Astrocyte (in vitro differentiated cells and primary cell): ENCODE results near the gene PSMD5. TPM values are rescaled to one million over a fixed set of nuclear protein-coding genes. Genes with fewer than 3 reads are reported as not detected.

Experiments used
- DNase-seq: peaks from one replicate; pipeline ENCODE4 v3.0.0-alpha.2; 2010; ENCODE audit warnings: low read depth
- FAIRE-seq: peaks from 2 replicates; lab custom pipeline; 2011; peaks lifted over from hg19 to GRCh38; lab: Jason Lieb, UNC
- H2AFZ ChIP-seq: 2 replicates; pipeline ENCODE4 v1.6.0; 2012; ENCODE audit warnings: low read depth, low read length, inconsistent platforms
- H3K27ac ChIP-seq: 2 replicates; pipeline ENCODE4 v1.5.1; 2011; ENCODE audit warnings: low read depth, low read length, inconsistent platforms
- H3K27me3 ChIP-seq: 2 replicates; pipeline ENCODE4 v1.6.0; 2011; ENCODE audit warnings: low read length, inconsistent platforms; ENCODE audit not compliant: insufficient read depth
- H3K36me3 ChIP-seq: 2 replicates; pipeline ENCODE4 v1.5.1; 2011; ENCODE audit warnings: low read length, inconsistent platforms; ENCODE audit not compliant: insufficient read depth
- H3K4me1 ChIP-seq: 2 replicates; pipeline ENCODE4 v1.5.1; 2011; ENCODE audit warnings: low read length, inconsistent platforms; ENCODE audit not compliant: insufficient read depth
- H3K4me2 ChIP-seq: 2 replicates; pipeline ENCODE4 v1.6.0; 2012; ENCODE audit warnings: low read length, inconsistent platforms
- H3K4me3 ChIP-seq: 2 replicates; pipeline ENCODE4 v1.5.1; 2011; ENCODE audit warnings: low read depth, mild to moderate bottlenecking, low read length, inconsistent platforms; ENCODE audit not compliant: insufficient read depth
- H3K79me2 ChIP-seq: 2 replicates; pipeline ENCODE4 v1.6.0; 2012; ENCODE audit warnings: mild to moderate bottlenecking, low read length, inconsistent platforms; ENCODE audit not compliant: insufficient read depth
- H3K9ac ChIP-seq: 2 replicates; pipeline ENCODE4 v1.6.0; 2012; ENCODE audit warnings: mild to moderate bottlenecking, low read length, inconsistent platforms
- H3K9me3 ChIP-seq: 2 replicates; pipeline ENCODE4 v1.5.1; 2012; ENCODE audit warnings: low read depth, mild to moderate bottlenecking, low read length, inconsistent platforms; ENCODE audit not compliant: insufficient read depth
- H4K20me1 ChIP-seq: 2 replicates; pipeline ENCODE4 v1.6.0; 2012; ENCODE audit warnings: low read length, inconsistent platforms; ENCODE audit not compliant: insufficient read depth
- H3K27ac Mint-ChIP-seq: one replicate; pipeline ENCODE4 v1.8.0; 2021; ENCODE audit warnings: mild to moderate bottlenecking, mixed read lengths; ENCODE audit not compliant: unreplicated experiment
- H3K27me3 Mint-ChIP-seq: one replicate; pipeline ENCODE4 v1.8.0; 2021; ENCODE audit warnings: low read depth, mixed read lengths; ENCODE audit not compliant: unreplicated experiment
- H3K36me3 Mint-ChIP-seq: one replicate; pipeline ENCODE4 v1.8.0; 2021; ENCODE audit warnings: low read depth, mixed read lengths; ENCODE audit not compliant: unreplicated experiment
- H3K4me1 Mint-ChIP-seq: one replicate; pipeline ENCODE4 v1.8.0; 2021; ENCODE audit warnings: low read depth, mixed read lengths; ENCODE audit not compliant: unreplicated experiment
- H3K4me3 Mint-ChIP-seq: one replicate; pipeline ENCODE4 v1.8.0; 2021; ENCODE audit warnings: mild to moderate bottlenecking, moderate library complexity, mixed read lengths; ENCODE audit not compliant: unreplicated experiment
- H3K9me3 Mint-ChIP-seq: one replicate; pipeline ENCODE4 v1.8.0; 2021; ENCODE audit warnings: mild to moderate bottlenecking, mixed read lengths; ENCODE audit not compliant: unreplicated experiment
- EZH2 ChIP-seq: IDR thresholded peaks from 2 replicates; pipeline ENCODE4 v1.6.1; 2012; ENCODE audit warnings: mild to moderate bottlenecking, low read length, inconsistent platforms; ENCODE audit not compliant: insufficient read depth
- total RNA-seq: library from RNA; stranded (reverse); gene quantifications from 2 replicates; pipeline ENCODE4 v1.2.1, GENCODE V29; 2021
- TF ChIP-seq, protein P1 (sequence below): IDR thresholded peaks from 2 replicates; pipeline ENCODE4 v1.5.1; 2011; ENCODE audit warnings: low read depth, mild to moderate bottlenecking, inconsistent platforms, low read length, moderate library complexity; ENCODE audit not compliant: insufficient read depth

PSMD5 gene
- total RNA-seq, 1 donor from 2014 or later = 66.2 TPM

DNA sequence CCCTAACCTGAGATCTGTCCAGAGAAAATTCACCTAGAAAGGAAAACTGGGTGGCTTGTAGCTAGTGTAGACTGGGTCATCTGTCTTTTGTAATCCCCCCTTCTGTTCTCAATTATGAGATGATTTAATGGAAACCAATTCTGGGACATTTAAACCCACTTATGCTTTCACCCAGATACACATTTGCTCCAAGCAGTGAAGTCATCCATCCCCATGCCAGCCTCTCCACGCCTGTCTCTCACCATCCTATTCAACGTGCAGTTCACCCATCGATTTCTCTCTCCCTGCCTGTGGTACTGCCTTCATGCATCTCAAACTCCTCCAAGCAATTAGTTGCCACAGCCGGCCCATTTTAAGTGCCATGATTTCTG is 32.5 kb upstream of the PSMD5 start:
- Histone ChIP-seq H2AFZ (no peak overlapping the region), H3K4me1 (peaks cover 27% of the 10 kb centered on the region), H3K9me3 (no peaks in the 10 kb centered on the region), H4K20me1 (no peaks in the 10 kb centered on the region), H3K4me2 (peak overlapping the region; percentile 82), H3K27me3 (no peaks in the 10 kb centered on the region), H3K9ac (peak overlapping the region; percentile 88), H3K27ac (no peak overlapping the region), H3K79me2 (peaks cover 21% of the 10 kb centered on the region), H3K36me3 (peaks cover 6% of the 10 kb centered on the region), H3K4me3 (peak overlapping the region; percentile 56)
- no peak overlapping the region for H3K27ac Mint-ChIP-seq
- H3K4me1 Mint-ChIP-seq = peaks cover 11% of the 10 kb centered on the region
- peaks cover 5% of the 10 kb centered on the region for H3K36me3 Mint-ChIP-seq
- DNase-seq (no peak), FAIRE-seq (no peak)
- peaks cover 3% of the 10 kb centered on the region for H3K27me3 Mint-ChIP-seq
- peak overlapping the region; percentile 80 for H3K4me3 Mint-ChIP-seq
- TF ChIP-seq EZH2 = no peak
- TF ChIP-seq, protein P1, sequence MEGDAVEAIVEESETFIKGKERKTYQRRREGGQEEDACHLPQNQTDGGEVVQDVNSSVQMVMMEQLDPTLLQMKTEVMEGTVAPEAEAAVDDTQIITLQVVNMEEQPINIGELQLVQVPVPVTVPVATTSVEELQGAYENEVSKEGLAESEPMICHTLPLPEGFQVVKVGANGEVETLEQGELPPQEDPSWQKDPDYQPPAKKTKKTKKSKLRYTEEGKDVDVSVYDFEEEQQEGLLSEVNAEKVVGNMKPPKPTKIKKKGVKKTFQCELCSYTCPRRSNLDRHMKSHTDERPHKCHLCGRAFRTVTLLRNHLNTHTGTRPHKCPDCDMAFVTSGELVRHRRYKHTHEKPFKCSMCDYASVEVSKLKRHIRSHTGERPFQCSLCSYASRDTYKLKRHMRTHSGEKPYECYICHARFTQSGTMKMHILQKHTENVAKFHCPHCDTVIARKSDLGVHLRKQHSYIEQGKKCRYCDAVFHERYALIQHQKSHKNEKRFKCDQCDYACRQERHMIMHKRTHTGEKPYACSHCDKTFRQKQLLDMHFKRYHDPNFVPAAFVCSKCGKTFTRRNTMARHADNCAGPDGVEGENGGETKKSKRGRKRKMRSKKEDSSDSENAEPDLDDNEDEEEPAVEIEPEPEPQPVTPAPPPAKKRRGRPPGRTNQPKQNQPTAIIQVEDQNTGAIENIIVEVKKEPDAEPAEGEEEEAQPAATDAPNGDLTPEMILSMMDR = no peak
- peaks cover 1% of the 10 kb centered on the region for H3K9me3 Mint-ChIP-seq

DNA sequence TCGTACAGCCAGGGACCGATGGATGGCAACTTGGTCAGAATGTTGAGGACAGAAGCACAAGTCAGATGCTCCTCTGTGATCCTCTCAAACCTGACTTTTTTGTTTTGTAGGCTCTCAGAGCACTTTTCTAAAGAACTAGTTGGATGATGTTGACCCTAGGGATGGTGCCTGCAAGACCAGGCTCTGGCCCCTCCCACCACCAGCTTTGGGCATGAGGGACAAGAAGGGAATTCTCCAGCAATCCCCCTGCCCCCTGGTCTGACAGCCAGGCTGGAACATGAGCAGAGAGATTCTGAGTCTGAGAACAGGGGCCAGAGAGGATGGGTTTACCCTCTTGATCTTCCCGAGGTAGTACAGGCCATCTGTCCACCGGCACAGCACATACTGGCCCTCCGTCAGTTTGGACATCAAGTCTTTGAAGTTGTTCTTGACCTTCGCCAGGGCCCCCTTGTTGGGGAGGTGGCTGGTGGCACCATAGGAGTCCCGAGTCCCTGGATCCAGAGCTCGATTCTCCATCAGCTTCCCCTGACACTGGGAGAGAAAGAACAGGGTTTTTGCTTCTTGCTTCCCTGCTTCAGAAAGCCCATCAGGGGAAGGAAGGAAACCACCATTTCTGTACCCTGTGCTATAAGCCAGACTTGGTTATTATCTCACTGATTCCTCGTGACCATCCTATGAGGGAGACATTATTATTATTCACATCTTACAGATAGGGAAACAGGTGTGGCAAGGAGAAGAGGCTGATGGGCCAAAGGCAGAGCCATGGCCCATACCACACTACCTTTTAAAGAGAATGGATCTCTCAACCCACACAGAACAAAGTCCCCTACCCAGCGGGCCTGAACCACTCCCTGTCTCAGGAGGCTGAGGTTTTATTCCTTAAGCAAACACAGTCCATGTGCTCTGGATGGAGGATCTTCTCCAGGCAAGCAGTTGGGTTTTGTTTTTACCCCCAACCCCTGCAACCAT is 31.8 kb upstream of the PSMD5 start:
- H3K27ac Mint-ChIP-seq = no peak overlapping the region

More for the DNA sequence above, 31.8 kb upstream of the PSMD5 start:
- peaks cover 5% of the 10 kb centered on the region for H3K36me3 Mint-ChIP-seq
- Histone ChIP-seq H4K20me1 (no peaks in the 10 kb centered on the region), H3K4me1 (peaks cover 27% of the 10 kb centered on the region), H3K4me2 (peak overlapping the region; percentile 82), H3K36me3 (peaks cover 6% of the 10 kb centered on the region), H3K27ac (no peak overlapping the region), H3K9me3 (no peaks in the 10 kb centered on the region), H3K79me2 (peaks cover 21% of the 10 kb centered on the region), H3K27me3 (no peaks in the 10 kb centered on the region), H2AFZ (no peak overlapping the region), H3K4me3 (no peak overlapping the region), H3K9ac (no peak overlapping the region)
- TF ChIP-seq, protein P1 = no peak
- no peak for TF ChIP-seq EZH2
- no peak overlapping the region for H3K4me3 Mint-ChIP-seq
- H3K9me3 Mint-ChIP-seq = peaks cover 1% of the 10 kb centered on the region
- H3K27me3 Mint-ChIP-seq = peaks cover 3% of the 10 kb centered on the region
- DNase-seq (no peak), FAIRE-seq (no peak)
- peaks cover 11% of the 10 kb centered on the region for H3K4me1 Mint-ChIP-seq
